SK-N-SH treated with all-trans-retinoic acid at 6 μM for 48 hours (cell line): ENCODE measurements around the gene DES.

Experiments used
- CREB5 ChIP-seq: fragments of 250-450 bp; sonication (Bioruptor Pico); IDR thresholded peaks from 2 replicates; pipeline ENCODE4 v1.5.1; 2020; ENCODE audit warnings: low read depth, mild to moderate bottlenecking, moderate library complexity
- CSRNP3 ChIP-seq: fragments of 250-450 bp; sonication (Bioruptor Pico); IDR thresholded peaks from 2 replicates; pipeline ENCODE4 v1.5.1; 2021; ENCODE audit warnings: mild to moderate bottlenecking, moderate library complexity
- GLIS3 ChIP-seq: fragments of 250-450 bp; sonication (Bioruptor Pico); IDR thresholded peaks from 2 replicates; pipeline ENCODE4 v1.5.0; 2020; ENCODE audit warnings: mild to moderate bottlenecking, moderate library complexity
- OSR1 ChIP-seq: fragments of 250-450 bp; sonication (Bioruptor Pico); IDR thresholded peaks from 2 replicates; pipeline ENCODE4 v1.8.0; 2022; ENCODE audit warnings: moderate library complexity, mild to moderate bottlenecking, inconsistent platforms
- POU6F1 ChIP-seq: fragments of 250-450 bp; sonication (Bioruptor Pico); IDR thresholded peaks from 2 replicates; pipeline ENCODE4 v1.8.0; 2021; ENCODE audit warnings: low read depth, mild to moderate bottlenecking, moderate library complexity, borderline replicate concordance
- RARB ChIP-seq: fragments of 250-450 bp; sonication (Bioruptor Pico); IDR thresholded peaks from 2 replicates; pipeline ENCODE4 v1.8.0; 2021; ENCODE audit warnings: mild to moderate bottlenecking, moderate library complexity
- TOX ChIP-seq: fragments of 250-450 bp; sonication (Bioruptor Pico); IDR thresholded peaks from 2 replicates; pipeline ENCODE4 v1.8.0; 2021; ENCODE audit warnings: mild to moderate bottlenecking, moderate library complexity, borderline replicate concordance
- TSHZ2 ChIP-seq: fragments of 250-450 bp; sonication (Bioruptor Pico); IDR thresholded peaks from 2 replicates; pipeline ENCODE4 v1.5.0; 2020; ENCODE audit warnings: mild to moderate bottlenecking, moderate library complexity
- ZNF565 ChIP-seq: fragments of 450-650 bp; formaldehyde crosslinking; conservative IDR thresholded peaks from 2 replicates; pipeline ENCODE4 v1.5.0; 2020; ENCODE audit warnings: low read depth, mild to moderate bottlenecking, moderate library complexity

GRCh38 chr2:219471476-219472371 lies 53.5 kb downstream of the DES start:
- no peak for TF ChIP-seq GLIS3 (CRISPR knock-in tag)
- TF ChIP-seq TOX: no peak
- no peak for TF ChIP-seq OSR1 (CRISPR knock-in tag)
- no peak for TF ChIP-seq RARB (CRISPR knock-in tag)
- TF ChIP-seq CREB5: no peak
- no peak for TF ChIP-seq ZNF565 (CRISPR knock-in tag)
- TF ChIP-seq TSHZ2: no peak
- no peak for TF ChIP-seq POU6F1 (CRISPR knock-in tag)
- no peak for TF ChIP-seq CSRNP3 (CRISPR knock-in tag)
